Heart right ventricle (tissue), 16 donors: ENCODE results near the gene SLC2A10. TPM values are rescaled to one million over a fixed set of nuclear protein-coding genes. Genes with fewer than 3 reads are reported as not detected.

Experiments
- ATAC-seq, 8 donors: fragments of 200-7000 bp; cut with Tn5 transposase; one replicate each; pipeline ENCODE4 v1.9.1; 2020; ENCODE audit warnings: mild to moderate bottlenecking in 8 of 8, moderate library complexity in 8 of 8, moderate number of reproducible peaks in 1 of 8
- DNase-seq, 2 donors: peaks; one replicate each; pipeline ENCODE4 v3.0.0-alpha.2; 2020
- H3K27ac ChIP-seq, 10 donors: fragments of 200-600 bp; sonication (generic) in 2 of 10; one replicate each; pipeline versions ENCODE4 v1.5.0 to v1.8.0; 2020 to 2022; ENCODE audit warnings: mild to moderate bottlenecking in 3 of 10
- H3K27me3 ChIP-seq, 7 donors: fragments of 200-600 bp; one replicate each; pipeline ENCODE4 v1.8.0; 2021 to 2022; ENCODE audit warnings: mild to moderate bottlenecking in 2 of 7
- H3K36me3 ChIP-seq, 9 donors: fragments of 200-600 bp; sonication (generic) in 1 of 9; one replicate each; pipeline versions ENCODE4 v1.5.0 to v1.8.0; 2020 to 2022; ENCODE audit warnings: mild to moderate bottlenecking in 2 of 9
- H3K4me1 ChIP-seq, 9 donors: fragments of 200-600 bp; sonication (generic) in 1 of 9; one replicate each; pipeline versions ENCODE4 v1.5.0 to v1.8.0; 2020 to 2022; ENCODE audit warnings: mild to moderate bottlenecking in 4 of 9
- H3K4me3 ChIP-seq, 10 donors: fragments of 200-600 bp; sonication (generic) in 2 of 10; one replicate each; pipeline versions ENCODE4 v1.5.0 to v1.8.0; 2020 to 2022; ENCODE audit warnings: mild to moderate bottlenecking in 7 of 10, moderate library complexity in 2 of 10
- H3K9me3 ChIP-seq, 11 donors: fragments of 200-600 bp in 10 of 11; sonication (generic) in 2 of 11; one replicate each; pipeline versions ENCODE4 v1.5.0 to v1.8.0; 2013 to 2022; ENCODE audit warnings: mild to moderate bottlenecking in 2 of 11, control low read depth in 1 of 11, moderate library complexity in 1 of 11
- CTCF ChIP-seq, 9 donors: fragments of 200-600 bp; sonication (generic) in 2 of 9; IDR thresholded peaks; one replicate each; pipeline versions ENCODE4 v1.5.0 to v1.8.0; 2021 to 2022; ENCODE audit warnings: antibody characterized with exemption in 9 of 9, mild to moderate bottlenecking in 5 of 9, moderate library complexity in 1 of 9
- WGBS, 2 donors: extraction: QIAGEN DNeasy Blood & Tissue Kit; methylation state at CpG; one replicate each; pipeline ENCODE4 v1.1.7; 2013; ENCODE audit warnings: inconsistent platforms in 1 of 2; 5-methylcytosine and 5-hydroxymethylcytosine counted together
- intact Hi-C, 10 donors: fragments of 100-400 bp; cut with DNase I; formaldehyde crosslinking; loops; one replicate each; pipeline versions ENCODE4 v1.11.1 to v1.14.2; 2022
- polyA plus RNA-seq, 2 donors: library from polyadenylated mRNA; stranded (reverse); fragments of 200-250 nt; gene quantifications; one replicate each; pipeline ENCODE4 v1.2.3, GENCODE V29; 2013
- total RNA-seq, 10 donors: library from RNA; stranded (reverse); fragmentation: NEBNext Ultra II Directional in 3 of 10; extraction: Animal tissue kit (Norgen Biotek cat#: 25700) in 3 of 10; gene quantifications; one replicate each; pipeline versions ENCODE4 v1.2.1 to v1.2.4, GENCODE V29; 2021 to 2023
- donor health status: Arrhythmogenic right ventricular cardiomyopathy.
- donor health status: ischemic (EF 13 %, LVEDD 7.1; RV severe dilation, severe dysfunction).
- donor health status: healthy with polysubstance abuse.
- donor health status: DM: no; HTN: yes; CAD: no.
- donor health status: DM: no; HTN: no; CAD: no.
- donor health status: ischemic (EF 25% LVEDD 6.9; RV normal size, moderate dysfunction).
- donor health status: ischemic (EF 25% LVEDD 5.7; RV mildly dilated, moderate dysfunction).
- donor health status: healthy.
- donor health status: DM: yes; HTN: yes; CAD: no.
- donor health status: Ischemic cardiomyopathy.
- donor health status: ischemic (EF 35%, LVEDD 5.7; RV mildly dilated, moderate dysfunction).
- donor health status: nonischemic (EF 11% LVEDD 7.7; RV severe dilation, severe dysfunction).
- donor health status: DM: yes; HTN: yes; CAD: no.
- donor health status: PGD.
- donor health status: ischemic (EF 29% LVEDD 5.4; RV normal size, mild dysfunction).
- donor health status: nonischemic (EF 23%, LVEDD 6.1; RV moderate dilation, normal function).

The SLC2A10 gene
- total and polyA plus RNA-seq, 12 donors = 1.1 to 5.2 (median 2.5) TPM

GRCh38 chr20:46735436-46735835 lies 26.0 kb downstream of the SLC2A10 start:
- no peak overlapping the region for H3K27ac ChIP-seq
- intact Hi-C loops = no loop called here
- ATAC-seq (no peak), DNase-seq (no peak)
- peaks cover 0 to 10% (median 0%) of the 10 kb centered on the region in 7 donors for H3K27me3 ChIP-seq
- no peaks in the 10 kb centered on the region for H3K4me1 ChIP-seq
- H3K4me3 ChIP-seq = no peak overlapping the region
- H3K36me3 ChIP-seq = peaks cover 0 to 8% (median 0%) of the 10 kb centered on the region in 9 donors
- WGBS, 2 donors = 93 to 99% methylated on average over 2 of the region's 2 CpGs
- no peaks in the 10 kb centered on the region for H3K9me3 ChIP-seq
- no peak for TF ChIP-seq CTCF (IDR thresholded peaks at IDR 0.05)

GRCh38 chr20:46739431-46740213 lies 30.2 kb downstream of the SLC2A10 start:
- H3K4me3 ChIP-seq = no peak overlapping the region
- no peak for TF ChIP-seq CTCF (IDR thresholded peaks at IDR 0.05)

GRCh38 chr20:46740214-46740609 lies 30.8 kb downstream of the SLC2A10 start:
- 92 to 96% methylated on average over 3 of the region's 3 CpGs for WGBS, 2 donors
- Histone ChIP-seq H3K9me3 (no peaks in the 10 kb centered on the region), H3K27ac (no peak overlapping the region), H3K27me3 (peaks cover 0 to 41% (median 22%) of the 10 kb centered on the region in 7 donors), H3K36me3 (no peaks in the 10 kb centered on the region), H3K4me1 (no peaks in the 10 kb centered on the region), H3K4me3 (no peak overlapping the region)
- no peak for TF ChIP-seq CTCF (IDR thresholded peaks at IDR 0.05)
- intact Hi-C loops = loop anchor here in 1 of 10 donors (10.0 kb wide), 1 partner anchor 885 kb away; no protein-coding TSS in a partner anchor
- no peak for ATAC-seq
- DNase-seq = no peak

More at GRCh38 chr20:46739431-46740213, 30.2 kb downstream of the SLC2A10 start:
- no peaks in the 10 kb centered on the region for H3K9me3 ChIP-seq
- 79 to 82% methylated on average over 4 of the region's 4 CpGs for WGBS, 2 donors
- H3K27ac ChIP-seq = no peak overlapping the region
- ATAC-seq (no peak), DNase-seq (no peak)
- H3K4me1 ChIP-seq = no peaks in the 10 kb centered on the region
- peaks cover 0 to 35% (median 19%) of the 10 kb centered on the region in 7 donors for H3K27me3 ChIP-seq
- intact Hi-C loops = loop anchor here in 1 of 10 donors (10.0 kb wide), 1 partner anchor 885 kb away; no protein-coding TSS in a partner anchor
- H3K36me3 ChIP-seq = peaks cover 0 to 3% (median 0%) of the 10 kb centered on the region in 9 donors

- no peaks in the 10 kb centered on the region for H3K4me1 ChIP-seq
- WGBS, 2 donors = 82 to 85% methylated on average over 8 of the region's 8 CpGs
- H3K27me3 ChIP-seq = peaks cover 0 to 48% (median 28%) of the 10 kb centered on the region in 7 donors
- H3K27ac ChIP-seq = no peak overlapping the region
- H3K36me3 ChIP-seq = no peaks in the 10 kb centered on the region
- DNase-seq = no peak
- intact Hi-C loops = loop anchor here in 1 of 10 donors (10.0 kb wide), 1 partner anchor 883 kb away; no protein-coding TSS in a partner anchor
- no peaks in the 10 kb centered on the region for H3K9me3 ChIP-seq
- ATAC-seq = no peak
- TF ChIP-seq CTCF (IDR thresholded peaks at IDR 0.05) = no peak
- no peak overlapping the region for H3K4me3 ChIP-seq
Measured at GRCh38 chr20:46741924-46742668, 32.6 kb downstream of the SLC2A10 start.
